Gastrocnemius medialis (tissue), 4 donors: ENCODE data around the gene FOXD3.

Experiments used
- CTCF ChIP-seq, 5 experiments: fragments of 450-650 bp in 3 of 5; fragments of 200-600 bp in 2 of 5; sonication (generic) in 2 of 5; IDR thresholded peaks in 4 of 5; conservative IDR thresholded peaks in 1 of 5; 1 replicate in 4 of 5; 2 replicates in 1 of 5; pipeline ENCODE4 v1.5.1; 2016 to 2019; ENCODE audit warnings: antibody characterized with exemption in 5 of 5, mild to moderate bottlenecking in 3 of 5, moderate library complexity in 3 of 5
- POLR2A ChIP-seq, 2 donors: fragments of 450-650 bp; IDR thresholded peaks; one replicate each; pipeline ENCODE4 v1.6.1; 2017; ENCODE audit warnings: antibody characterized with exemption in 2 of 2, mild to moderate bottlenecking in 2 of 2, moderate library complexity in 2 of 2

- TF ChIP-seq CTCF (IDR thresholded peaks at IDR 0.05 in 4 of 5, conservative IDR thresholded peaks at IDR 0.05 in 1 of 5), result no peak
- TF ChIP-seq POLR2A (IDR thresholded peaks at IDR 0.05), result no peak
These were observed 40.6 kb upstream of the FOXD3 start for GRCh38 chr1:63281753-63282152.
